B cell (primary cell): ENCODE data around the gene NOS1.

Experiments
- CTCF ChIP-seq: fragments of 200-600 bp; IDR thresholded peaks from one replicate; pipeline ENCODE4 v1.8.0; 2022; ENCODE audit warnings: antibody characterized with exemption, mild to moderate bottlenecking
- EZH2 ChIP-seq: IDR thresholded peaks from 2 replicates; pipeline ENCODE4 v1.6.1; 2012; ENCODE audit warnings: borderline replicate concordance, low read depth, mild to moderate bottlenecking, moderate library complexity, low read length; ENCODE audit not compliant: insufficient read depth, poor library complexity, severe bottlenecking

- TF ChIP-seq CTCF = no peak
- TF ChIP-seq EZH2 = no peak
Observed at GRCh38 chr12:117188121-117188665, 173.2 kb downstream of the NOS1 start.
